Measurements from ENCODE around the gene ARHGAP12. TPM values are rescaled to one million over a fixed set of nuclear protein-coding genes. Genes with fewer than 3 reads are reported as not detected.

Gene ARHGAP12, protein sequence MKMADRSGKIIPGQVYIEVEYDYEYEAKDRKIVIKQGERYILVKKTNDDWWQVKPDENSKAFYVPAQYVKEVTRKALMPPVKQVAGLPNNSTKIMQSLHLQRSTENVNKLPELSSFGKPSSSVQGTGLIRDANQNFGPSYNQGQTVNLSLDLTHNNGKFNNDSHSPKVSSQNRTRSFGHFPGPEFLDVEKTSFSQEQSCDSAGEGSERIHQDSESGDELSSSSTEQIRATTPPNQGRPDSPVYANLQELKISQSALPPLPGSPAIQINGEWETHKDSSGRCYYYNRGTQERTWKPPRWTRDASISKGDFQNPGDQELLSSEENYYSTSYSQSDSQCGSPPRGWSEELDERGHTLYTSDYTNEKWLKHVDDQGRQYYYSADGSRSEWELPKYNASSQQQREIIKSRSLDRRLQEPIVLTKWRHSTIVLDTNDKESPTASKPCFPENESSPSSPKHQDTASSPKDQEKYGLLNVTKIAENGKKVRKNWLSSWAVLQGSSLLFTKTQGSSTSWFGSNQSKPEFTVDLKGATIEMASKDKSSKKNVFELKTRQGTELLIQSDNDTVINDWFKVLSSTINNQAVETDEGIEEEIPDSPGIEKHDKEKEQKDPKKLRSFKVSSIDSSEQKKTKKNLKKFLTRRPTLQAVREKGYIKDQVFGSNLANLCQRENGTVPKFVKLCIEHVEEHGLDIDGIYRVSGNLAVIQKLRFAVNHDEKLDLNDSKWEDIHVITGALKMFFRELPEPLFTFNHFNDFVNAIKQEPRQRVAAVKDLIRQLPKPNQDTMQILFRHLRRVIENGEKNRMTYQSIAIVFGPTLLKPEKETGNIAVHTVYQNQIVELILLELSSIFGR
- total RNA-seq, result 29.4 and 36.0 TPM in 2 replicates

DNA sequence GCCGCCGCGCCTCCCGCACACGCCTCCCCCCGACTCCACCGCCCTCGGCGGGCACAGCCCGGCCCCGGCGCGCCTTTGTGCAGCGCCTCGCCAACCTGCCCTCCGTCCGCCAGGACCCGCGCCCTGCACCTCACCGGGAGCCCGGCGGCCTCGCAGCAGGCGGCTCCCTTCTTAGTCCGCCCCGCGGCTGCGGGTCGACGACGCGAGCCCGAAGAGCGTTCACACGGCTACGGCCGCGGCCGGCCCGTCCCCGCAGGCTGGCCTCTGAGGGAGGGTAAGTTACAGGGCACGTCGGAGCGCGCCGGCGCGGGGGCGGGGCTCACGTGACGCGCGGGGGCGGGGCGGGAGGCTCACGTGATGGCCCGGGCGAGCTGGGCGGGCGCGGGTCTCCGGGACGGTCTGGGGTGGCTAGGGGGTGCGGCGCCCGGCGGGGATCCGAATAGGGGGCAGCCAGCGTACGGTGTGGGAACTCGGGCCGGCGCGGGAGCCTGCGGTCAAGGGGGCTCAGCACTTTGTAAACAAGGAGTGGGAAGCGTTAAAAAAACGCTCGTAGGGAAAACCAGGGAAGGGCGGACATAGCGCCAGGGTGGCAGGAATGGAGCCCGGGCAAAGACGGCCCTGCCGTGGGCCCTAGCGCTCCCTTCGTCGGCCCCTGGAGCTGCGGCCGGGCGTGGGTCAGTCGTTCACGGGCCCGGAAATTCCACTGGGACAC, at the start of gene ARHGAP12:
Gene ARHGAP12, minus strand, starts transcription at position 283 of the 712 bp plus-strand sequence. CDS start 19,976 bp downstream, outside the sequence.

Other genes starting within 250 kb of the ARHGAP12 start
- 134 and 179 TPM in 2 replicates for gene KIF5B, start 127.6 kb upstream of the ARHGAP12 start, total RNA-seq